GM19438 (cell line): Measurements from ENCODE around the gene SLK.

Experiments used
- ATAC-seq: cut with Tn5 transposase; IDR thresholded peaks from one replicate; pipeline ENCODE4 v1.9.1; 2021; ENCODE audit warnings: low read depth; ENCODE audit not compliant: unreplicated experiment

The SLK gene

GRCh38 chr10:104031631-104032030 is 64.7 kb downstream of the SLK start:
- no peak for ATAC-seq

- ATAC-seq: no peak
Observed at GRCh38 chr10:104032144-104032775, 65.3 kb downstream of the SLK start.

GRCh38 chr10:104033401-104033930 is 66.5 kb downstream of the SLK start:
- ATAC-seq: no peak

GRCh38 chr10:104033966-104034365 is 67.0 kb downstream of the SLK start:
- ATAC-seq: no peak

- ATAC-seq: no peak
Observed at GRCh38 chr10:104034401-104035193, 67.7 kb downstream of the SLK start.

- no peak for ATAC-seq
Observed at GRCh38 chr10:104035194-104036068, 68.5 kb downstream of the SLK start.

- ATAC-seq: no peak
Observed at GRCh38 chr10:104036069-104036384, 69.1 kb downstream of the SLK start.

- ATAC-seq: no peak
Observed at GRCh38 chr10:104036518-104037260, 69.7 kb downstream of the SLK start.

- no peak for ATAC-seq
Observed at GRCh38 chr10:104037261-104037951, 70.5 kb downstream of the SLK start.

- no peak for ATAC-seq
Observed at GRCh38 chr10:104038537-104038936, 71.6 kb downstream of the SLK start.

GRCh38 chr10:104038958-104039752 is 72.2 kb downstream of the SLK start:
- no peak for ATAC-seq

- no peak for ATAC-seq
Observed at GRCh38 chr10:104040382-104040781, 73.4 kb downstream of the SLK start.

GRCh38 chr10:104040862-104041789 is 74.2 kb downstream of the SLK start:
- no peak for ATAC-seq

GRCh38 chr10:104041891-104042535 is 75.1 kb downstream of the SLK start:
- no peak for ATAC-seq

- ATAC-seq: no peak
Observed at GRCh38 chr10:104043185-104043830, 76.4 kb downstream of the SLK start.

GRCh38 chr10:104043854-104044253 is 76.9 kb downstream of the SLK start:
- ATAC-seq: no peak
